IMR-90 (cell line): ENCODE measurements around the gene ZNF354B. TPM values are rescaled to one million over a fixed set of nuclear protein-coding genes. Genes with fewer than 3 reads are reported as not detected.
A peak's percentile ranks its signal among the peaks of the same experiment; 100 is the strongest.

Experiments
- ATAC-seq: fragments of 200-7000 bp; cut with Tn5 transposase; 2 replicates; pipeline ENCODE4 v1.9.1; 2020; ENCODE audit warnings: low read depth, mild to moderate bottlenecking, moderate library complexity
- Bru-seq: library from RNA; stranded (reverse); fragments of 400-500 nt; gene quantifications from one replicate; lab custom pipeline; 2021; lab: Mats Ljungman, UMichigan
- BruChase-seq, 2 experiments: library from RNA; stranded (reverse); fragments of 400-500 nt; gene quantifications; one replicate each; lab custom pipeline; 2021; lab: Mats Ljungman, UMichigan
- BruUV-seq: library from RNA; stranded (reverse); fragments of 400-500 nt; replicated peaks from 2 replicates; lab custom pipeline; 2021; lab: Mats Ljungman, UMichigan
- CTCF ChIA-PET: fragments of 300-600 bp; formaldehyde crosslinking; extraction: SDS; loops from one replicate; lab custom pipeline; 2021; ENCODE audit warnings: antibody characterized with exemption; lab: Yijun Ruan, JAX
- POLR2A ChIA-PET: fragments of 300-600 bp; sonication (Branson Sonifier 250); formaldehyde crosslinking; loops from one replicate; lab custom pipeline; 2022; ENCODE audit warnings: antibody characterized with exemption; ENCODE audit not compliant: unreplicated experiment; lab: Charles Lee
- DNase-seq: peaks from one replicate; pipeline ENCODE4 v3.0.0; 2013
- H2AFZ ChIP-seq: replicated peaks from 2 replicates; pipeline ENCODE3; 2013; ENCODE audit warnings: low read length, mild to moderate bottlenecking; ENCODE audit not compliant: poor library complexity
- H2AK5ac ChIP-seq: 2 replicates; pipeline ENCODE4 v1.6.1; 2013; ENCODE audit warnings: low read depth, low read length, inconsistent platforms
- H2AK9ac ChIP-seq: replicated peaks from 2 replicates; pipeline ENCODE3; 2013; ENCODE audit warnings: mild to moderate bottlenecking, low read depth, low read length, moderate library complexity; ENCODE audit not compliant: poor library complexity
- H2BK120ac ChIP-seq: 2 replicates; pipeline ENCODE4 v1.6.1; 2013; ENCODE audit warnings: low read depth, low read length, inconsistent platforms
- H2BK15ac ChIP-seq: 3 replicates; pipeline ENCODE4 v1.6.1; 2013; ENCODE audit warnings: low read depth, low read length, inconsistent platforms
- H2BK20ac ChIP-seq: 2 replicates; pipeline ENCODE4 v1.6.1; 2013; ENCODE audit warnings: low read depth, mild to moderate bottlenecking, inconsistent platforms, low read length, moderate library complexity
- H2BK5ac ChIP-seq: 2 replicates; pipeline ENCODE4 v1.6.1; 2013; ENCODE audit warnings: mild to moderate bottlenecking, low read depth, low read length, inconsistent platforms; ENCODE audit not compliant: poor library complexity, severe bottlenecking
- H3K14ac ChIP-seq: replicated peaks from 2 replicates; pipeline ENCODE4 v1.6.1; 2013; ENCODE audit warnings: low read depth, low read length, inconsistent platforms
- H3K18ac ChIP-seq: 2 replicates; pipeline ENCODE4 v1.6.1; 2013; ENCODE audit warnings: low read depth, low read length, control low read depth
- H3K23ac ChIP-seq: 2 replicates; pipeline ENCODE4 v1.6.1; 2013; ENCODE audit warnings: low read depth, low read length, inconsistent platforms
- H3K27ac ChIP-seq: 2 replicates; pipeline ENCODE4 v1.5.1; 2013; ENCODE audit warnings: mild to moderate bottlenecking, control low read depth, low read length; ENCODE audit not compliant: insufficient read depth
- H3K27me3 ChIP-seq: 2 replicates; pipeline ENCODE4 v1.6.1; 2013; ENCODE audit warnings: low read length; ENCODE audit not compliant: control insufficient read depth, insufficient read depth
- H3K36me3 ChIP-seq: 2 replicates; pipeline ENCODE4 v1.6.1; 2013; ENCODE audit warnings: low read length, mixed read lengths; ENCODE audit not compliant: control insufficient read depth, insufficient read depth
- H3K4ac ChIP-seq: 2 replicates; pipeline ENCODE4 v1.6.1; 2013; ENCODE audit warnings: low read depth, low read length, inconsistent platforms
- H3K4me1 ChIP-seq: 2 replicates; pipeline ENCODE4 v1.6.1; 2013; ENCODE audit warnings: low read length, mixed read lengths; ENCODE audit not compliant: control insufficient read depth, insufficient read depth
- H3K4me2 ChIP-seq: 2 replicates; pipeline ENCODE4 v1.6.1; 2013; ENCODE audit warnings: low read depth, mild to moderate bottlenecking, control low read depth, low read length, moderate library complexity
- H3K4me3 ChIP-seq: 2 replicates; pipeline ENCODE4 v1.5.1; 2013; ENCODE audit warnings: low read depth, mild to moderate bottlenecking, control low read depth, low read length, moderate library complexity; ENCODE audit not compliant: insufficient read depth
- H3K56ac ChIP-seq: 2 replicates; pipeline ENCODE4 v1.6.1; 2013; ENCODE audit warnings: low read length, inconsistent platforms; ENCODE audit not compliant: insufficient read depth; ENCODE audit errors: extremely low read depth
- H3K79me1 ChIP-seq, 2 experiments: 2 replicates each; pipeline ENCODE4 v1.6.1; 2013; ENCODE audit warnings: low read length in 2 of 2, inconsistent platforms in 1 of 2, low read depth in 1 of 2
- H3K9ac ChIP-seq: 2 replicates; pipeline ENCODE4 v1.6.1; 2013; ENCODE audit warnings: low read depth, low read length, control low read depth
- H3K9me1 ChIP-seq: 2 replicates; pipeline ENCODE4 v1.6.1; 2013; ENCODE audit warnings: low read length, inconsistent platforms; ENCODE audit not compliant: insufficient read depth
- H3K9me3 ChIP-seq: 2 replicates; pipeline ENCODE4 v1.6.1; 2013; ENCODE audit warnings: low read length; ENCODE audit not compliant: control insufficient read depth, insufficient read depth
- H4K20me1 ChIP-seq: 2 replicates; pipeline ENCODE4 v1.6.1; 2013; ENCODE audit warnings: low read length, inconsistent platforms; ENCODE audit not compliant: insufficient read depth
- H4K5ac ChIP-seq: 2 replicates; pipeline ENCODE4 v1.6.1; 2013; ENCODE audit warnings: mild to moderate bottlenecking, low read depth, low read length, control low read depth
- H4K8ac ChIP-seq, 2 experiments: 2 replicates each; pipeline ENCODE4 v1.6.1; 2013; ENCODE audit warnings: low read depth in 2 of 2, low read length in 2 of 2, control low read depth in 1 of 2, inconsistent platforms in 1 of 2
- H4K91ac ChIP-seq: 2 replicates; pipeline ENCODE4 v1.6.1; 2013; ENCODE audit warnings: low read depth, low read length, inconsistent platforms; ENCODE audit not compliant: insufficient read depth
- MAZ ChIP-seq: IDR thresholded peaks from 2 replicates; pipeline ENCODE4 v1.6.1; 2012; ENCODE audit warnings: low read depth, mild to moderate bottlenecking, low read length, improper control_type of control experiment, moderate library complexity, borderline replicate concordance
- MXI1 ChIP-seq: IDR thresholded peaks from 2 replicates; pipeline ENCODE4 v1.6.1; 2012; ENCODE audit warnings: low read depth, mild to moderate bottlenecking, low read length, moderate library complexity, borderline replicate concordance
- NFE2L2 ChIP-seq: fragments of 150-350 bp; IDR thresholded peaks from 2 replicates; pipeline ENCODE4 v1.6.1; 2016; ENCODE audit warnings: low read depth, mild to moderate bottlenecking, low read length
- POLR2A ChIP-seq: IDR thresholded peaks from 2 replicates; pipeline ENCODE4 v1.6.1; 2012; ENCODE audit warnings: mild to moderate bottlenecking, low read depth, low read length
- RFX5 ChIP-seq: IDR thresholded peaks from 2 replicates; pipeline ENCODE4 v1.8.0; 2012; ENCODE audit warnings: low read depth, mild to moderate bottlenecking, low read length, moderate library complexity
- SMC3 ChIP-seq: fragments of 150-350 bp; IDR thresholded peaks from 2 replicates; pipeline ENCODE4 v1.6.1; 2016; ENCODE audit warnings: low read depth, mild to moderate bottlenecking, antibody characterized with exemption, low read length, moderate library complexity
- WGBS, 2 experiments: methylation state at CpG; one replicate each; pipeline versions ENCODE4 v1.1.5 to v1.1.7; 2013; ENCODE audit warnings: missing lambda C conversion rate in 2 of 2; ENCODE audit not compliant: insufficient read length in 1 of 2; ENCODE audit errors: extremely low coverage in 2 of 2; 5-methylcytosine and 5-hydroxymethylcytosine counted together
- dilution Hi-C: fragments of 300-500 bp; cut with HindIII; formaldehyde crosslinking; loops from one replicate; pipeline ENCODE4 v1.14.3; 2018; ENCODE audit warnings: low sequenced_read_pairs; ENCODE audit not compliant: unreplicated experiment
- in situ Hi-C: fragments of 300-500 bp; cut with MboI; formaldehyde crosslinking; loops from 3 replicates; pipeline ENCODE4 v1.14.3; 2019; ENCODE audit warnings: low sequenced_read_pairs, inconsistent platforms, mixed read lengths
- intact Hi-C: fragments of 100-400 bp; cut with micrococcal nuclease; formaldehyde crosslinking; loops from 2 replicates; pipeline ENCODE4 v1.10.0; 2022
- long read RNA-seq: library from polyadenylated mRNA; unstranded; transcript quantifications from one replicate; pipeline ENCODE4 v2.0.0, GENCODE V29; 2021; ENCODE audit not compliant: unreplicated experiment
- polyA plus RNA-seq, 3 experiments: library from polyadenylated mRNA; depleted of rRNA; stranded (reverse); fragments of >200 nt; gene quantifications; 2 replicates each; pipeline ENCODE4 v1.2.3, GENCODE V29; 2012; ENCODE audit warnings: low replicate concordance in 1 of 3
- total RNA-seq: library from RNA; depleted of rRNA; stranded (reverse); fragments of >200 nt; gene quantifications from 2 replicates; pipeline ENCODE4 v1.2.3, GENCODE V29; 2012; rRNA removed
- TF ChIP-seq, protein P1 (sequence below): fragments of 150-350 bp; IDR thresholded peaks from 2 replicates; pipeline ENCODE4 v1.6.1; 2017; ENCODE audit warnings: mild to moderate bottlenecking, antibody characterized with exemption, low read length, low read depth
- TF ChIP-seq, protein P2 (sequence below): conservative IDR thresholded peaks from 2 replicates; pipeline ENCODE4 v1.5.1; 2012; ENCODE audit warnings: mild to moderate bottlenecking, low read depth, low read length, improper control_type of control experiment

Gene ZNF354B
- 5.0 TPM in 2 replicates for total RNA-seq
- 4.7 and 6.7 TPM in 2 replicates for polyA plus RNA-seq (2012; rRNA removed)
- polyA plus RNA-seq (2012; cell fraction: cytosol; rRNA removed): 0.74 and 1.2 TPM in 2 replicates
- polyA plus RNA-seq (2012; cell fraction: nucleus; rRNA removed; ENCODE audit: low replicate concordance): 9.0 and 29.1 TPM in 2 replicates
- Bru-seq, nascent RNA: percentile 65 among the genes with signal in this experiment
- BruChase-seq, experiment 1, labeled RNA remaining after a 6-hour chase: percentile 73 among the genes with signal in this experiment
- percentile 73 among the genes with signal in this experiment for BruChase-seq, experiment 2, labeled RNA remaining after a 2-hour chase
- long read RNA-seq, partial matches to known transcripts: 0 of 4 reads
- long read RNA-seq, other reads (novel, unspliced or antisense): 1 of 4 reads

DNA sequence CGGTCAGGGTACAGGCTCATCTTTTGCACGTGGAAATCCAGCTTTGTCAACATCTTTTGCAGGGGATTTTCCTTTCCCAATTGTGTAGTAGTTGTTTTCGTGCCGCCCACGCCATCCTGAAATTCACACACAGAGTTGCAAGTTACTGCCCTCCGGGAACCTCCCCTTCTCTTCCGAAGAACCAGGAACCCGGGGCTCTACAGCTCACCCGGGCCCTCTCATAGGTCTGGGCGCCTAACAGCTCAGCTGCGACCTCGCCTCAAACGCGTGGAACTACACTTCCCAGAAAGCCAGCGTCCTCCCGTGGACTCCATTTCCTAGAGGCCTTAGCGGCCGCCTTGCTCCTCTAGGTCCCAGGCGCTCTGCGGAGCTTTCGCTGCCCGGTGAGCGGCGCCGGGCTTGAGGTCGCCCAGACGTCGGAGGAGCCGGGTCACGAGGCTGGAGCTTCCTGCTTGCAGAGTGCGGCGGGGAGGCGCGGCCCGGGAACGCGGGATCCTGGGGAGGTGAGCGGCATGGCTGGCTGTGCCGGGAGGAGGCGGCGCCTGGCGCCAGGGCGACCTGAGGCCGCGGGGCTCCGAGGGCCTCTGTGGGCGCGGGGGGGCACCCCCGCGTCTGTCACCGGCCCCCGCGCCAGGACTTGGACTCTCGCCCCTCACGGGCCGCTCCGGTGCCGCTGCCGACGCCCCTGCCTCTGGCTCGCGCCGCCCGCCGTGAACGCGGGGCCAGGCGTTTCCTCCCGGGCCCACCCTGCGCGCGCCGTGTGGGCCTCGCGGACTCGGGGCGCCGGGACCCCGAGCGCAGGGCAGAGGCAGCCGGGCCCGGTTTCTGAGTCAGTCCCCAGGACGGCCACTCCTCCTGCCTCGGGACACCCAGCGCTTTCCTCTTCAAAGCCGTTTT, at the start of gene ZNF354B:
Gene ZNF354B, plus strand, starts transcription at position 329 of the 897 bp plus-strand sequence. CDS start 1,095 bp downstream, outside the sequence.
- no TSS peak for BruUV-seq
- Histone ChIP-seq H4K5ac (peak within 1 kb of the TSS; percentile 6), H2BK120ac (no peak within 1 kb of the TSS), H3K4me3 (peak within 1 kb of the TSS; percentile 73), H3K14ac (0 out of 2 replicates have a peak within 1 kb of the TSS, but pooled peaks have one; percentile 41), H2BK15ac (no peak within 1 kb of the TSS), H2AFZ (peak within 1 kb of the TSS; percentile 96), H3K79me1 (peaks cover 10 to 19% of the 10 kb centered on the region in 2 experiments), H3K9ac (peak within 1 kb of the TSS; percentile 53), H3K4me2 (peak within 1 kb of the TSS; percentile 65), H2BK5ac (peak within 1 kb of the TSS; percentile 4), H4K8ac (peak within 1 kb of the TSS; percentile 63 to 68; a peak in 3 of 4 replicates), H2BK20ac (no peak within 1 kb of the TSS), H3K9me1 (no peaks in the 10 kb centered on the region), H2AK5ac (no peak within 1 kb of the TSS), H3K56ac (no peak within 1 kb of the TSS; the same call in 1 of the 2 replicates), H3K27me3 (no peaks in the 10 kb centered on the region), H3K23ac (no peak within 1 kb of the TSS), H3K4ac (peak within 1 kb of the TSS; percentile 35; the same call in 1 of the 2 replicates), H4K20me1 (no peaks in the 10 kb centered on the region), H3K18ac (no peak within 1 kb of the TSS), H3K9me3 (peaks cover 1% of the 10 kb centered on the region; the same call in 1 of the 2 replicates), H2AK9ac (peak within 1 kb of the TSS; percentile 38), H3K36me3 (peaks cover 15% of the 10 kb centered on the region), H4K91ac (peak within 1 kb of the TSS; percentile 3; the same call in 1 of the 2 replicates), H3K4me1 (peaks cover 2% of the 10 kb centered on the region; the same call in 1 of the 2 replicates), H3K27ac (peak within 1 kb of the TSS; percentile 49)
- TF ChIP-seq, protein P1, sequence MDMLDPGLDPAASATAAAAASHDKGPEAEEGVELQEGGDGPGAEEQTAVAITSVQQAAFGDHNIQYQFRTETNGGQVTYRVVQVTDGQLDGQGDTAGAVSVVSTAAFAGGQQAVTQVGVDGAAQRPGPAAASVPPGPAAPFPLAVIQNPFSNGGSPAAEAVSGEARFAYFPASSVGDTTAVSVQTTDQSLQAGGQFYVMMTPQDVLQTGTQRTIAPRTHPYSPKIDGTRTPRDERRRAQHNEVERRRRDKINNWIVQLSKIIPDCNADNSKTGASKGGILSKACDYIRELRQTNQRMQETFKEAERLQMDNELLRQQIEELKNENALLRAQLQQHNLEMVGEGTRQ: peak; percentile 66
- TF ChIP-seq MXI1: peak; percentile 46; the same call in 1 of the 2 replicates
- TF ChIP-seq, protein P2, sequence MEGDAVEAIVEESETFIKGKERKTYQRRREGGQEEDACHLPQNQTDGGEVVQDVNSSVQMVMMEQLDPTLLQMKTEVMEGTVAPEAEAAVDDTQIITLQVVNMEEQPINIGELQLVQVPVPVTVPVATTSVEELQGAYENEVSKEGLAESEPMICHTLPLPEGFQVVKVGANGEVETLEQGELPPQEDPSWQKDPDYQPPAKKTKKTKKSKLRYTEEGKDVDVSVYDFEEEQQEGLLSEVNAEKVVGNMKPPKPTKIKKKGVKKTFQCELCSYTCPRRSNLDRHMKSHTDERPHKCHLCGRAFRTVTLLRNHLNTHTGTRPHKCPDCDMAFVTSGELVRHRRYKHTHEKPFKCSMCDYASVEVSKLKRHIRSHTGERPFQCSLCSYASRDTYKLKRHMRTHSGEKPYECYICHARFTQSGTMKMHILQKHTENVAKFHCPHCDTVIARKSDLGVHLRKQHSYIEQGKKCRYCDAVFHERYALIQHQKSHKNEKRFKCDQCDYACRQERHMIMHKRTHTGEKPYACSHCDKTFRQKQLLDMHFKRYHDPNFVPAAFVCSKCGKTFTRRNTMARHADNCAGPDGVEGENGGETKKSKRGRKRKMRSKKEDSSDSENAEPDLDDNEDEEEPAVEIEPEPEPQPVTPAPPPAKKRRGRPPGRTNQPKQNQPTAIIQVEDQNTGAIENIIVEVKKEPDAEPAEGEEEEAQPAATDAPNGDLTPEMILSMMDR: 0 out of 2 replicates have a peak, but pooled peaks have one; percentile 7
- 0 out of 2 replicates have a peak, but pooled peaks have one; percentile 8 for TF ChIP-seq SMC3
- peak; percentile 50; the same call in 1 of the 2 replicates for TF ChIP-seq POLR2A
- no peak for TF ChIP-seq NFE2L2
- TF ChIP-seq MAZ: 0 out of 2 replicates have a peak, but pooled peaks have one; percentile 34
- TF ChIP-seq RFX5: no peak
- ATAC-seq (peak; percentile 97), DNase-seq (peak; percentile 92)
- dilution Hi-C loops: loop anchor here (10.0 kb wide), 1 partner anchor 135 kb away; no protein-coding TSS in a partner anchor
- 1% methylated on average over 17 of the region's 86 CpGs; no CpG with 5 or more reads in 1 of the 2 experiments for WGBS, 2 experiments
- intact Hi-C loops: loop anchor here (1.0 to 5.0 kb wide), 3 partner anchors 130 to 233 kb away; partner anchors contain the start of genes CLK4, ZNF354A and ZNF879
- ChIA-PET POLR2A (no interaction called here), CTCF (interaction anchor here (0.6 to 1.2 kb wide), 2 partner anchors 129 to 165 kb away, joined by 3 read pairs; partner anchors contain the start of gene ZNF354A)
- in situ Hi-C loops: no loop called here
